ENCODE results near the gene NDST4. TPM values are rescaled to one million over a fixed set of nuclear protein-coding genes. Genes with fewer than 3 reads are reported as not detected.

NDST4 gene
- total and polyA plus RNA-seq, 7 donors: not detected

DNA sequence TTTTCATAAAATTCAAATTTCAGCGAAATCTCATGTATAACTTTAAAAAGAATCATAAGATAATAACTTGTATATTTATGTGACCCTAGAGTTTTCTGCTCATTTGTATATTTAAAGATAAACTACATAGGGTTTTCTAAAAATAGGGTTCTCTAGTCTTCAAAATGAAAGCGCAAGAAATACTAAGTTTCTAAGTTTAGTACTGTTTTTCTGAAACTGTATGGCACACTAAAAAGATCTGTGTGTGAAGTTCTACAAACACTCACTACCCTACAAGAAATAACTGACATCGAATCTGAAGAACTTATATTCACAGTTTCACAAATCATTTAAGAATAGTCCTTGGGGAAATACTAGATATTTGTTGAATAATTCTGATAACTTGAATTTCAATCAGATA is 38.7 kb upstream of the NDST4 start:
- Histone ChIP-seq H3K4me3 (no peak overlapping the region), H3K36me3 (ENCODE audit: insufficient read depth in 1 of 2, low read depth in 1 of 2) (no peaks in the 10 kb centered on the region), H3K27me3 (ENCODE audit: insufficient read depth in 3 of 3, low read length in 2 of 3) (no peaks in the 10 kb centered on the region), H3K9me3 (no peaks in the 10 kb centered on the region), H3K27ac (no peak overlapping the region), H3K4me1 (no peaks in the 10 kb centered on the region)
- WGBS, 3 donors: 78 to 85% (median 83%) methylated on average over 3 of the region's 3 CpGs
- TF ChIP-seq, protein P1, sequence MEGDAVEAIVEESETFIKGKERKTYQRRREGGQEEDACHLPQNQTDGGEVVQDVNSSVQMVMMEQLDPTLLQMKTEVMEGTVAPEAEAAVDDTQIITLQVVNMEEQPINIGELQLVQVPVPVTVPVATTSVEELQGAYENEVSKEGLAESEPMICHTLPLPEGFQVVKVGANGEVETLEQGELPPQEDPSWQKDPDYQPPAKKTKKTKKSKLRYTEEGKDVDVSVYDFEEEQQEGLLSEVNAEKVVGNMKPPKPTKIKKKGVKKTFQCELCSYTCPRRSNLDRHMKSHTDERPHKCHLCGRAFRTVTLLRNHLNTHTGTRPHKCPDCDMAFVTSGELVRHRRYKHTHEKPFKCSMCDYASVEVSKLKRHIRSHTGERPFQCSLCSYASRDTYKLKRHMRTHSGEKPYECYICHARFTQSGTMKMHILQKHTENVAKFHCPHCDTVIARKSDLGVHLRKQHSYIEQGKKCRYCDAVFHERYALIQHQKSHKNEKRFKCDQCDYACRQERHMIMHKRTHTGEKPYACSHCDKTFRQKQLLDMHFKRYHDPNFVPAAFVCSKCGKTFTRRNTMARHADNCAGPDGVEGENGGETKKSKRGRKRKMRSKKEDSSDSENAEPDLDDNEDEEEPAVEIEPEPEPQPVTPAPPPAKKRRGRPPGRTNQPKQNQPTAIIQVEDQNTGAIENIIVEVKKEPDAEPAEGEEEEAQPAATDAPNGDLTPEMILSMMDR (IDR thresholded peaks at IDR 0.05): no peak
- DNase-seq (no peak), ATAC-seq (no peak)
- intact Hi-C loops (cut with DNase I): no loop called here

GRCh38 chr4:115149106-115149505 is 35.7 kb upstream of the NDST4 start:
- intact Hi-C loops (cut with DNase I): no loop called here
- Histone ChIP-seq H3K4me3 (no peak overlapping the region), H3K4me1 (no peaks in the 10 kb centered on the region), H3K27ac (no peak overlapping the region), H3K9me3 (no peaks in the 10 kb centered on the region), H3K36me3 (ENCODE audit: insufficient read depth in 1 of 2, low read depth in 1 of 2) (no peaks in the 10 kb centered on the region), H3K27me3 (ENCODE audit: insufficient read depth in 3 of 3, low read length in 2 of 3) (no peaks in the 10 kb centered on the region)
- ATAC-seq (no peak), DNase-seq (no peak)
- TF ChIP-seq, protein P1 (IDR thresholded peaks at IDR 0.05): no peak
- 74 to 79% (median 76%) methylated on average over 7 of the region's 7 CpGs for WGBS, 3 donors

- no peak overlapping the region for H3K27ac ChIP-seq
- TF ChIP-seq, protein P1 (IDR thresholded peaks at IDR 0.05): no peak
- no peak overlapping the region for H3K4me3 ChIP-seq
- H3K36me3 ChIP-seq (ENCODE audit: insufficient read depth in 1 of 2, low read depth in 1 of 2): no peaks in the 10 kb centered on the region
- H3K4me1 ChIP-seq: no peaks in the 10 kb centered on the region
- no peak for ATAC-seq
- H3K9me3 ChIP-seq: no peaks in the 10 kb centered on the region
- intact Hi-C loops (cut with DNase I): no loop called here
- 23 to 26% (median 23%) methylated on average over 3 of the region's 3 CpGs for WGBS, 3 donors
- no peaks in the 10 kb centered on the region for H3K27me3 ChIP-seq (ENCODE audit: insufficient read depth in 3 of 3, low read length in 2 of 3)
- DNase-seq: no peak
These were observed 32.2 kb upstream of the NDST4 start for GRCh38 chr4:115145393-115146160.

DNA sequence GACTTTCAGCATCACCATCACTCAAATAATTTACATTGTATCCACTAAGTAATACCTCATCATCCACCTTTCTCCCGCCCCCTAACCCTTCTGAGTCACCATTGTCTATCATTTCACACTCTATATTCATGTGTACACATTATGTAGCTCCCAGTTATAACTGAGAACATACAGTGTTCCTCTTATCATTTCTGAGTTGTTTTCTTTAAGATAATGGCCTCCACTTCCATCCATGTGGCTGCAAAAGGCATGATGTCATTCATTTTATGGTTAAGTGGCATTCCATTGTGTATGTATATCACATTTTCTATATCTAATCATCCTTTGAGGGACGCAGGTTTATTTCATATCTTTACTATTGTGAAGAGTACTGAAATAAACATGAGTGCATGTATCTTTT is 14.6 kb upstream of the NDST4 start:
- TF ChIP-seq, protein P1 (IDR thresholded peaks at IDR 0.05): no peak
- intact Hi-C loops (cut with DNase I): no loop called here
- no peak for DNase-seq
- no peak overlapping the region for H3K4me3 ChIP-seq
- H3K27ac ChIP-seq: no peak overlapping the region
- no peak for ATAC-seq
- no peaks in the 10 kb centered on the region for H3K4me1 ChIP-seq
- no peaks in the 10 kb centered on the region for H3K27me3 ChIP-seq (ENCODE audit: insufficient read depth in 3 of 3, low read length in 2 of 3)
- H3K36me3 ChIP-seq (ENCODE audit: insufficient read depth in 1 of 2, low read depth in 1 of 2): no peaks in the 10 kb centered on the region
- 87 to 92% (median 89%) methylated on average over 2 of the region's 2 CpGs for WGBS, 3 donors
- H3K9me3 ChIP-seq: no peaks in the 10 kb centered on the region

GRCh38 chr4:115126491-115126890 is 13.1 kb upstream of the NDST4 start:
- ATAC-seq: no peak
- 54 to 73% (median 71%) methylated on average over 2 of the region's 2 CpGs for WGBS, 3 donors
- H3K9me3 ChIP-seq: no peaks in the 10 kb centered on the region
- no peaks in the 10 kb centered on the region for H3K27me3 ChIP-seq (ENCODE audit: insufficient read depth in 3 of 3, low read length in 2 of 3)
- no peaks in the 10 kb centered on the region for H3K36me3 ChIP-seq (ENCODE audit: insufficient read depth in 1 of 2, low read depth in 1 of 2)
- TF ChIP-seq, protein P1 (IDR thresholded peaks at IDR 0.05): no peak
- H3K4me1 ChIP-seq: no peaks in the 10 kb centered on the region
- no peak overlapping the region for H3K4me3 ChIP-seq
- DNase-seq: no peak
- intact Hi-C loops (cut with DNase I): no loop called here
- H3K27ac ChIP-seq: no peak overlapping the region
